H1 (cell line): Measurements from ENCODE around the gene AGBL4. TPM values are rescaled to one million over a fixed set of nuclear protein-coding genes. Genes with fewer than 3 reads are reported as not detected.

Experiments
- CTCF ChIA-PET: fragments of 300-600 bp; sonication (Branson Sonifier 250); formaldehyde crosslinking; loops from one replicate; lab custom pipeline; 2021; ENCODE audit not compliant: partially characterized antibody; lab: Charles Lee
- POLR2A ChIA-PET: fragments of 300-600 bp; sonication (Branson Sonifier 250); formaldehyde crosslinking; loops from one replicate; lab custom pipeline; 2021; ENCODE audit warnings: inconsistent platforms; ENCODE audit not compliant: partially characterized antibody; lab: Charles Lee
- DNase-seq, 2 experiments: peaks; one replicate each; pipeline versions ENCODE4 v3.0.0 to v3.0.0-alpha.2; 2010 to 2022; ENCODE audit warnings: low spot score in 2 of 2, low read depth in 1 of 2, mixed read lengths in 1 of 2
- FAIRE-seq: peaks from 2 replicates; lab custom pipeline; 2011; peaks lifted over from hg19 to GRCh38; lab: Jason Lieb, UNC
- H2AFZ ChIP-seq: 2 replicates; pipeline ENCODE4 v1.8.1; 2012; ENCODE audit warnings: low read length, inconsistent platforms
- H2AK5ac ChIP-seq: 2 replicates; pipeline ENCODE4 v1.6.1; 2013; ENCODE audit warnings: low read depth, low read length
- H2BK120ac ChIP-seq: replicated peaks from 2 replicates; pipeline ENCODE3; 2013; ENCODE audit warnings: low read depth, low read length, inconsistent platforms
- H2BK12ac ChIP-seq: 2 replicates; pipeline ENCODE4 v1.6.1; 2013; ENCODE audit warnings: low read depth, low read length
- H2BK15ac ChIP-seq: 2 replicates; pipeline ENCODE4 v1.6.1; 2013; ENCODE audit warnings: low read length
- H2BK20ac ChIP-seq: 2 replicates; pipeline ENCODE4 v1.6.1; 2013; ENCODE audit warnings: low read length
- H2BK5ac ChIP-seq: 2 replicates; pipeline ENCODE4 v1.6.1; 2013; ENCODE audit warnings: low read depth, low read length
- H3K14ac ChIP-seq: 2 replicates; pipeline ENCODE4 v1.6.1; 2013; ENCODE audit warnings: inconsistent platforms; ENCODE audit not compliant: insufficient read length
- H3K18ac ChIP-seq: 2 replicates; pipeline ENCODE4 v1.6.1; 2013; ENCODE audit warnings: low read length; ENCODE audit errors: extremely low read depth
- H3K23ac ChIP-seq: 2 replicates; pipeline ENCODE4 v1.6.1; 2013; ENCODE audit warnings: inconsistent platforms; ENCODE audit not compliant: insufficient read length
- H3K23me2 ChIP-seq: 2 replicates; pipeline ENCODE4 v1.6.1; 2013; ENCODE audit warnings: low read depth, low read length
- H3K27ac ChIP-seq: 2 replicates; pipeline ENCODE4 v1.6.1; 2011; ENCODE audit warnings: low read depth, low read length, inconsistent platforms
- H3K27me3 ChIP-seq, 4 experiments: replicated peaks in 1 of 4; 1 replicate in 1 of 4; 2 replicates in 3 of 4; pipeline versions ENCODE4 v1.6.1 to v1.8.1; 2011 to 2013; ENCODE audit warnings: low read length in 3 of 4, mild to moderate bottlenecking in 3 of 4, inconsistent platforms in 2 of 4, mixed read lengths in 2 of 4, moderate library complexity in 1 of 4; ENCODE audit not compliant: control insufficient read depth in 3 of 4, insufficient read depth in 3 of 4; ENCODE audit errors: extremely low read depth in 1 of 4
- H3K36me3 ChIP-seq, 4 experiments: 2 replicates each; pipeline versions ENCODE4 v1.6.1 to v1.8.1; 2011 to 2013; ENCODE audit warnings: mild to moderate bottlenecking in 4 of 4, low read length in 3 of 4, moderate library complexity in 2 of 4, control low read depth in 1 of 4, inconsistent platforms in 1 of 4; ENCODE audit not compliant: insufficient read depth in 4 of 4, control insufficient read depth in 2 of 4
- H3K4ac ChIP-seq: replicated peaks from 2 replicates; pipeline ENCODE3; 2013; ENCODE audit warnings: low read length, low read depth, mixed read lengths, inconsistent platforms; ENCODE audit not compliant: insufficient read length
- H3K4me1 ChIP-seq, 4 experiments: replicated peaks in 1 of 4; 1 replicate in 1 of 4; 2 replicates in 3 of 4; pipeline versions ENCODE4 v1.6.1 to v1.8.1; 2011 to 2013; ENCODE audit warnings: low read length in 3 of 4, inconsistent platforms in 2 of 4, mixed read lengths in 1 of 4; ENCODE audit not compliant: insufficient read depth in 4 of 4, control insufficient read depth in 3 of 4
- H3K4me2 ChIP-seq, 2 experiments: 2 replicates each; pipeline versions ENCODE4 v1.6.1 to v1.8.1; 2011 to 2013; ENCODE audit warnings: low read depth in 2 of 2, low read length in 2 of 2, control low read depth in 1 of 2, inconsistent platforms in 1 of 2, mild to moderate bottlenecking in 1 of 2; ENCODE audit not compliant: insufficient read depth in 1 of 2
- H3K4me3 ChIP-seq, 4 experiments: fragments of 200-600, 300-600 bp in 1 of 4; sonication (generic), shearing (Covaris generic), sonication (Bioruptor Twin) in 1 of 4; 2 replicates each; pipeline versions ENCODE4 v1.5.1 to v1.8.1; 2011 to 2016; ENCODE audit warnings: low read length in 4 of 4, low read depth in 3 of 4, control low read depth in 2 of 4, inconsistent platforms in 2 of 4, mild to moderate bottlenecking in 2 of 4, mixed read lengths in 1 of 4, moderate library complexity in 1 of 4; ENCODE audit not compliant: insufficient read depth in 2 of 4; ENCODE audit errors: extremely low read depth in 1 of 4
- H3K56ac ChIP-seq: replicated peaks from 2 replicates; pipeline ENCODE3; 2013; ENCODE audit warnings: low read depth, mild to moderate bottlenecking, mixed read lengths, low read length, inconsistent platforms; ENCODE audit not compliant: insufficient read length
- H3K79me1 ChIP-seq: 2 replicates; pipeline ENCODE4 v1.6.1; 2013; ENCODE audit warnings: low read depth, low read length, control low read depth
- H3K79me2 ChIP-seq, 2 experiments: 2 replicates each; pipeline versions ENCODE4 v1.6.1 to v1.8.1; 2012 to 2013; ENCODE audit warnings: low read length in 2 of 2, mild to moderate bottlenecking in 2 of 2, inconsistent platforms in 1 of 2; ENCODE audit not compliant: insufficient read depth in 2 of 2, control insufficient read depth in 1 of 2
- H3K9ac ChIP-seq, 4 experiments: replicated peaks in 1 of 4; 1 replicate in 1 of 4; 2 replicates in 3 of 4; pipeline versions ENCODE4 v1.6.1 to v1.8.1; 2011 to 2013; ENCODE audit warnings: low read depth in 3 of 4, low read length in 3 of 4, control low read depth in 2 of 4, mild to moderate bottlenecking in 2 of 4, moderate library complexity in 2 of 4, inconsistent platforms in 1 of 4; ENCODE audit errors: extremely low read depth in 1 of 4
- H3K9me3 ChIP-seq, 2 experiments: 2 replicates each; pipeline versions ENCODE4 v1.6.1 to v1.8.1; 2012 to 2013; ENCODE audit warnings: mild to moderate bottlenecking in 2 of 2, moderate library complexity in 2 of 2, control low read depth in 1 of 2, inconsistent platforms in 1 of 2, low read depth in 1 of 2, low read length in 1 of 2, mixed read lengths in 1 of 2; ENCODE audit not compliant: insufficient read depth in 2 of 2
- H4K20me1 ChIP-seq, 2 experiments: replicated peaks in 1 of 2; 2 replicates each; pipeline versions ENCODE3 to v1.8.1; 2011 to 2013; ENCODE audit warnings: inconsistent platforms in 2 of 2, low read length in 2 of 2, mild to moderate bottlenecking in 1 of 2; ENCODE audit not compliant: insufficient read depth in 2 of 2, control insufficient read depth in 1 of 2
- H4K5ac ChIP-seq: 2 replicates; pipeline ENCODE4 v1.6.1; 2013; ENCODE audit warnings: low read length, low read depth, mixed read lengths, inconsistent platforms; ENCODE audit not compliant: insufficient read length
- H4K8ac ChIP-seq: 2 replicates; pipeline ENCODE4 v1.8.0; 2013; ENCODE audit warnings: mild to moderate bottlenecking, moderate library complexity, low read length, inconsistent platforms; ENCODE audit not compliant: insufficient read depth; ENCODE audit errors: extremely low read depth
- H4K91ac ChIP-seq: replicated peaks from 2 replicates; pipeline ENCODE3; 2013; ENCODE audit warnings: low read length, mixed read lengths, inconsistent platforms; ENCODE audit not compliant: insufficient read length
- ASH2L ChIP-seq: fragments of 200-600, 300-600 bp; sonication (generic); IDR thresholded peaks from one replicate; pipeline ENCODE4 v1.7.1; 2017; ENCODE audit warnings: low read length
- E2F6 ChIP-seq: IDR thresholded peaks from 2 replicates; pipeline ENCODE4 v1.6.1; 2012; ENCODE audit warnings: inconsistent platforms
- EGR1 ChIP-seq: IDR thresholded peaks from 2 replicates; pipeline ENCODE4 v1.6.1; 2011; ENCODE audit warnings: low read depth, low read length, borderline replicate concordance
- EZH2 ChIP-seq: fragments of 200-600 bp; sonication (generic); IDR thresholded peaks from 2 replicates; pipeline ENCODE4 v1.7.1; 2012; ENCODE audit warnings: low read depth, mild to moderate bottlenecking, moderate library complexity, low read length, inconsistent platforms; ENCODE audit not compliant: severe bottlenecking
- HDAC2 ChIP-seq, 2 experiments: fragments of 300-600 bp in 1 of 2; sonication (generic) in 1 of 2; IDR thresholded peaks; 2 replicates each; pipeline ENCODE4 v1.6.1; 2011 to 2012; ENCODE audit warnings: low read depth in 2 of 2, low read length in 2 of 2, mild to moderate bottlenecking in 2 of 2, moderate library complexity in 2 of 2, borderline replicate concordance in 1 of 2, inconsistent platforms in 1 of 2
- MAX ChIP-seq: IDR thresholded peaks from 2 replicates; pipeline ENCODE4 v1.6.1; 2012; ENCODE audit warnings: inconsistent platforms
- POLR2A ChIP-seq, 2 experiments: IDR thresholded peaks; 1 replicate in 1 of 2; 2 replicates in 1 of 2; pipeline ENCODE4 v1.6.1; 2011; ENCODE audit warnings: low read depth in 2 of 2, low read length in 2 of 2, mild to moderate bottlenecking in 2 of 2; ENCODE audit errors: control extremely low read depth in 1 of 2
- SAP30 ChIP-seq: fragments of 300-600 bp; sonication (generic); IDR thresholded peaks from 2 replicates; pipeline ENCODE4 v1.7.1; 2012; ENCODE audit warnings: low read length, moderate library complexity, mild to moderate bottlenecking, inconsistent platforms; ENCODE audit not compliant: insufficient read depth, insufficient replicate concordance
- WGBS, 2 experiments: shearing (Covaris generic) in 1 of 2; methylation state at CpG; one replicate each; pipeline versions ENCODE4 v1.1.6 to v1.1.7; 2013 to 2015; ENCODE audit warnings: low lambda C conversion rate in 2 of 2, mixed read lengths in 2 of 2, inconsistent platforms in 1 of 2, low coverage in 1 of 2, missing lambda C conversion rate in 1 of 2; ENCODE audit not compliant: insufficient replicate concordance in 2 of 2, insufficient coverage in 1 of 2, insufficient read length in 1 of 2; ENCODE audit errors: extremely low coverage in 1 of 2, missing lambda C conversion rate in 1 of 2; 5-methylcytosine and 5-hydroxymethylcytosine counted together
- polyA plus RNA-seq, 7 experiments: library from polyadenylated mRNA; depleted of rRNA in 3 of 7; stranded (reverse) in 5 of 7; unstranded in 2 of 7; fragments of >200 nt in 5 of 7; fragments of 200-250 nt in 2 of 7; gene quantifications; 1 replicate in 5 of 7; 2 replicates in 1 of 7; 4 replicates in 1 of 7; pipeline versions ENCODE4 v1.2.1 to v1.2.3, GENCODE V29; 2011 to 2013; ENCODE audit warnings: missing spikeins in 2 of 7, mixed read lengths in 2 of 7
- total RNA-seq: library from RNA; stranded (reverse); fragmentation: NEBNext Ultra II Directional; extraction: Animal tissue kit (Norgen Biotek cat#: 25700); gene quantifications from 2 replicates; pipeline ENCODE4 v1.2.1, GENCODE V29; 2021
- TF ChIP-seq, protein P1 (sequence below): IDR thresholded peaks from 2 replicates; pipeline ENCODE4 v1.6.1; 2011; ENCODE audit warnings: low read length, improper control_type of control experiment

The AGBL4 gene
- total and polyA plus RNA-seq, 2 of the 8 experiments (the other 6 are each of a cell fraction or from before 2014, with no cell fraction given): 0.41 to 0.45 TPM

- no peak overlapping the region for H2BK12ac ChIP-seq
- H2AK5ac ChIP-seq: no peak overlapping the region
- H2BK20ac ChIP-seq: no peak overlapping the region
- peaks cover 3 to 13% (median 7%) of the 10 kb centered on the region in 4 experiments; a peak in 6 of 7 replicates for H3K4me1 ChIP-seq
- no peak overlapping the region for H2BK15ac ChIP-seq
- H3K4ac ChIP-seq: no peak overlapping the region
- H4K5ac ChIP-seq: no peak overlapping the region
- ChIA-PET CTCF (interaction anchor here (1.0 to 4.1 kb wide), 5 partner anchors 12 to 137 kb away, joined by 4 to 28 read pairs (median 10); no protein-coding TSS in a partner anchor), POLR2A (interaction anchor here (0.8 kb wide), 1 partner anchor 65 kb away, joined by 3 read pairs; no protein-coding TSS in a partner anchor)
- no peaks in the 10 kb centered on the region for H3K27me3 ChIP-seq
- no peaks in the 10 kb centered on the region for H3K79me1 ChIP-seq
- peak overlapping the region in 1 of 4 experiments; percentile 14; a peak in 2 of 8 replicates for H3K4me3 ChIP-seq
- H2BK5ac ChIP-seq: no peak overlapping the region
- peak overlapping the region; percentile 44; the same call in 1 of the 2 replicates for H3K18ac ChIP-seq
- no peak overlapping the region for H4K8ac ChIP-seq
- peak overlapping the region; percentile 39 to 61; a peak in 3 of 4 replicates for H3K4me2 ChIP-seq
- FAIRE-seq (peak; percentile 81), DNase-seq (peak; percentile 10 to 56)
- H4K20me1 ChIP-seq: no peaks in the 10 kb centered on the region
- no peaks in the 10 kb centered on the region for H3K23me2 ChIP-seq
- H3K14ac ChIP-seq: no peak overlapping the region
- no peak overlapping the region for H3K23ac ChIP-seq
- no peaks in the 10 kb centered on the region for H3K36me3 ChIP-seq
- H3K56ac ChIP-seq: no peak overlapping the region
- peak overlapping the region; percentile 90 for H2AFZ ChIP-seq
- peak overlapping the region; percentile 92 for H4K91ac ChIP-seq
- no peaks in the 10 kb centered on the region for H3K9me3 ChIP-seq
- H3K27ac ChIP-seq: peak overlapping the region; percentile 68
- H3K9ac ChIP-seq: no peak overlapping the region; a peak in 1 of 7 replicates
- H3K79me2 ChIP-seq: no peaks in the 10 kb centered on the region
- WGBS, 2 experiments: 34% methylated on average over 2 of the region's 2 CpGs; no CpG with 5 or more reads in 1 of the 2 experiments
- H2BK120ac ChIP-seq: peak overlapping the region; percentile 94
- peak; percentile 81 for TF ChIP-seq ASH2L
- peak; percentile 77; the same call in 1 of the 2 replicates for TF ChIP-seq E2F6
- no peak for TF ChIP-seq EZH2
- TF ChIP-seq SAP30: no peak
- TF ChIP-seq, protein P1, sequence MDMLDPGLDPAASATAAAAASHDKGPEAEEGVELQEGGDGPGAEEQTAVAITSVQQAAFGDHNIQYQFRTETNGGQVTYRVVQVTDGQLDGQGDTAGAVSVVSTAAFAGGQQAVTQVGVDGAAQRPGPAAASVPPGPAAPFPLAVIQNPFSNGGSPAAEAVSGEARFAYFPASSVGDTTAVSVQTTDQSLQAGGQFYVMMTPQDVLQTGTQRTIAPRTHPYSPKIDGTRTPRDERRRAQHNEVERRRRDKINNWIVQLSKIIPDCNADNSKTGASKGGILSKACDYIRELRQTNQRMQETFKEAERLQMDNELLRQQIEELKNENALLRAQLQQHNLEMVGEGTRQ: peak; percentile 8; the same call in 1 of the 2 replicates
- TF ChIP-seq POLR2A (IDR thresholded peaks at IDR 0.05; ENCODE audit: control extremely low read depth in 1 of 2, low read depth in 2 of 2, low read length in 2 of 2): 0 out of 3 replicates have a peak, but pooled peaks of 1 of the 2 experiments have one; percentile 40
- no peak for TF ChIP-seq EGR1
- no peak for TF ChIP-seq HDAC2 (IDR thresholded peaks at IDR 0.05; ENCODE audit: borderline replicate concordance in 1 of 2, low read depth in 2 of 2, low read length in 2 of 2)
- peak; percentile 58 for TF ChIP-seq MAX
These were observed 1313.4 kb downstream of the AGBL4 start for GRCh38 chr1:48710318-48710717.
